Ovary (tissue), 9 donors: ENCODE data around the gene TNNT2. TPM values are rescaled to one million over a fixed set of nuclear protein-coding genes. Genes with fewer than 3 reads are reported as not detected.

ENCODE experiments used
- DNase-seq, 5 donors: peaks; one replicate each; pipeline ENCODE4 v3.0.0-alpha.2; 2019 to 2020
- H3K27ac ChIP-seq, 2 donors: fragments of 200-600 bp; one replicate each; pipeline versions ENCODE4 v1.5.1 to v1.8.0; 2019 to 2022
- H3K27me3 ChIP-seq: fragments of 200-600 bp; one replicate; pipeline ENCODE4 v1.8.0; 2022
- H3K36me3 ChIP-seq: fragments of 200-600 bp; sonication (generic); one replicate; pipeline ENCODE4 v1.5.1; 2019
- H3K4me1 ChIP-seq: one replicate; pipeline ENCODE4 v1.8.1; 2013; ENCODE audit warnings: mild to moderate bottlenecking, moderate library complexity; ENCODE audit not compliant: insufficient read depth
- H3K4me3 ChIP-seq: fragments of 200-600 bp; sonication (generic); one replicate; pipeline ENCODE4 v1.5.1; 2017
- H3K9me3 ChIP-seq, 2 donors: fragments of 200-600 bp in 1 of 2; sonication (generic) in 1 of 2; one replicate each; pipeline versions ENCODE4 v1.5.1 to v1.8.1; 2013 to 2019; ENCODE audit warnings: mild to moderate bottlenecking in 1 of 2, moderate library complexity in 1 of 2
- CTCF ChIP-seq, 3 donors: fragments of 450-650 bp in 2 of 3; fragments of 200-600 bp in 1 of 3; IDR thresholded peaks; one replicate each; pipeline versions ENCODE4 v1.5.1 to v1.8.0; 2016 to 2022; ENCODE audit warnings: antibody characterized with exemption in 3 of 3, mild to moderate bottlenecking in 1 of 3
- EP300 ChIP-seq: sonication (generic); formaldehyde crosslinking; IDR thresholded peaks from one replicate; pipeline ENCODE4 v1.6.1; 2017; ENCODE audit warnings: antibody characterized with exemption
- POLR2A ChIP-seq: fragments of 450-650 bp; IDR thresholded peaks from one replicate; pipeline ENCODE4 v1.6.1; 2017; ENCODE audit warnings: antibody characterized with exemption, mild to moderate bottlenecking, moderate library complexity
- WGBS, 3 donors: extraction: QIAGEN DNeasy Blood & Tissue Kit in 1 of 3; methylation state at CpG; one replicate each; pipeline versions ENCODE4 v1.1.5 to v1.1.7; 2013 to 2017; 5-methylcytosine and 5-hydroxymethylcytosine counted together
- intact Hi-C, 4 donors: fragments of 100-400 bp; cut with DNase I; formaldehyde crosslinking; loops; one replicate each; pipeline versions ENCODE4 v1.11.0 to v1.15.1; 2022 to 2023
- polyA plus RNA-seq, 2 donors: library from polyadenylated mRNA; stranded (reverse); fragments of 200-250 nt in 1 of 2; fragments of 350-450 nt in 1 of 2; fragmentation: Illumina TruSeq in 1 of 2; extraction: RNeasy Lipid Tissue Mini Kit (QIAGEN cat#74804) in 1 of 2; gene quantifications; one replicate each; pipeline ENCODE4 v1.2.3, GENCODE V29; 2013 to 2014
- total RNA-seq, 7 donors: library from RNA; depleted of rRNA in 2 of 7; stranded (reverse); fragments of >200 nt in 2 of 7; fragmentation: NEBNext Ultra II Directional in 3 of 7; extraction: Animal tissue kit (Norgen Biotek cat#: 25700) in 3 of 7; gene quantifications; one replicate each; pipeline versions ENCODE4 v1.1.0 to v1.2.4, GENCODE V29; 2016 to 2023
- donor health status: DM: no; HTN: no; CAD: no; lungs with moderate emphysema.
- donor health status: DM: no; HTN: no; CAD: no.
- donor health status: Bipolar disorder and iron deficiency.
- donor health status: DM: yes; HTN: yes; CAD: no.
- donor health status: DM: no; HTN: no; CAD: no.
- donor health status: DM: yes; HTN: yes; CAD: no.

Gene TNNT2
- total and polyA plus RNA-seq, 9 donors = 0.11 to 2.8 (median 1.1) TPM; not detected in 1

- intact Hi-C loops = no loop called here
- Histone ChIP-seq H3K27ac (no peak overlapping the region), H3K4me1 (no peaks in the 10 kb centered on the region), H3K4me3 (no peak overlapping the region), H3K36me3 (no peaks in the 10 kb centered on the region), H3K9me3 (no peaks in the 10 kb centered on the region), H3K27me3 (no peaks in the 10 kb centered on the region)
- TF ChIP-seq CTCF (IDR thresholded peaks at IDR 0.05) (no peak), EP300 (no peak), POLR2A (no peak)
- 73 to 80% (median 76%) methylated on average over 10 to 12 of the region's 12 CpGs for WGBS, 3 donors
- no peak for DNase-seq
Measured at GRCh38 chr1:201419746-201420607, 42.5 kb upstream of the TNNT2 start.

GRCh38 chr1:201419256-201419655 lies 41.8 kb upstream of the TNNT2 start:
- DNase-seq = no peak
- Histone ChIP-seq H3K27me3 (no peaks in the 10 kb centered on the region), H3K4me1 (no peaks in the 10 kb centered on the region), H3K9me3 (no peaks in the 10 kb centered on the region), H3K27ac (no peak overlapping the region), H3K4me3 (no peak overlapping the region), H3K36me3 (no peaks in the 10 kb centered on the region)
- intact Hi-C loops = no loop called here
- TF ChIP-seq POLR2A (no peak), CTCF (IDR thresholded peaks at IDR 0.05) (no peak), EP300 (no peak)
- WGBS, 3 donors = 81 to 89% (median 87%) methylated on average over 4 of the region's 4 CpGs

- TF ChIP-seq POLR2A (no peak), EP300 (no peak), CTCF (IDR thresholded peaks at IDR 0.05) (no peak)
- no peaks in the 10 kb centered on the region for H3K9me3 ChIP-seq
- WGBS, 3 donors = 89 to 91% (median 90%) methylated on average over 3 of the region's 3 CpGs
- H3K36me3 ChIP-seq = no peaks in the 10 kb centered on the region
- H3K4me1 ChIP-seq = no peaks in the 10 kb centered on the region
- H3K27ac ChIP-seq = no peak overlapping the region
- no peaks in the 10 kb centered on the region for H3K27me3 ChIP-seq
- no peak overlapping the region for H3K4me3 ChIP-seq
- intact Hi-C loops = no loop called here
- DNase-seq = no peak
Measured at GRCh38 chr1:201418461-201418860, 41.0 kb upstream of the TNNT2 start.

GRCh38 chr1:201414051-201414738 lies 36.7 kb upstream of the TNNT2 start:
- no peaks in the 10 kb centered on the region for H3K4me1 ChIP-seq
- DNase-seq = no peak
- H3K9me3 ChIP-seq = no peaks in the 10 kb centered on the region
- WGBS, 3 donors = 87 to 97% (median 90%) methylated on average over 10 to 15 of the region's 15 CpGs
- H3K27ac ChIP-seq = no peak overlapping the region
- H3K36me3 ChIP-seq = no peaks in the 10 kb centered on the region
- no peak for TF ChIP-seq CTCF (IDR thresholded peaks at IDR 0.05)
- no peak for TF ChIP-seq POLR2A
- TF ChIP-seq EP300 = no peak
- intact Hi-C loops = no loop called here
- no peaks in the 10 kb centered on the region for H3K27me3 ChIP-seq
- H3K4me3 ChIP-seq = no peak overlapping the region
